ENCODE data around the gene TUBG2. TPM values are rescaled to one million over a fixed set of nuclear protein-coding genes. Genes with fewer than 3 reads are reported as not detected.

Gene TUBG2
- total RNA-seq, 1 experiment from 2014 or later: 26.7 TPM

DNA sequence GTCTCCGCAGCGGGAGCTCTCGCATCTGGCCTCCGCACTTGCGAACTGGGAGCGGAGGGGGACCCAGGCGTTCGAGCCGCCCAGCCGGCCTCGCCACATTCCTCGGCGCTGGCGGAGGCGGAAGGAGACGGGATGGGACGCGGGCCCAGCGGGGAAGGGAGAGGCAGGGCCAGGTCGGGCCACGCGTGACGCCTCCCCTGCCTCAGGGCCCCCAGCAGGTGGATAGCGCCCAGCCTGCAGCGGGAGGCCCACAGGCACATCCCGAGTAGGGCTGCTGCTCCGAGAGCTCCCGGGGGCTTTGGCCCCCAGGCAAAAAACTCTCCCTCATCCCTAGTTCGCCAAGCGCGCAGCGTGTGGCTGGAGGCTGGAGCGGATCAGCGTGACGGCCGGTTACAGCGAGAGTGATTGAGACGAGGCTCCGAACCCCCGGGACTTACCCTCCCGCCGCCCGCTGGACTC is 16.9 kb downstream of the TUBG2 start:
- no peak overlapping the region for H3K27ac Mint-ChIP-seq
- CTCF ChIA-PET: interaction anchor here (0.6 to 6.5 kb wide), 9 partner anchors 17 to 127 kb away, joined by 3 to 122 read pairs (median 5); partner anchors contain the start of genes CNTD1, COA3, PSMC3IP and RETREG3
- TF ChIP-seq ZNF317 (CRISPR knock-in tag; IDR thresholded peaks at IDR 0.05; ENCODE audit: borderline replicate concordance, low read depth) (no peak), SOX15 (CRISPR knock-in tag; IDR thresholded peaks at IDR 0.05) (no peak), FOXK1 (CRISPR knock-in tag; IDR thresholded peaks at IDR 0.05) (0 out of 2 replicates have a peak, but pooled peaks have one; percentile 12), FOXJ3 (CRISPR knock-in tag; IDR thresholded peaks at IDR 0.05; ENCODE audit: borderline replicate concordance) (no peak), NR3C1 (CRISPR knock-in tag; conservative IDR thresholded peaks at IDR 0.05; ENCODE audit: low read depth) (no peak), ZNF263 (CRISPR knock-in tag; IDR thresholded peaks at IDR 0.05; ENCODE audit: low read depth) (peak; percentile 60), NFYB (CRISPR knock-in tag; conservative IDR thresholded peaks at IDR 0.05; ENCODE audit: low read depth) (0 out of 2 replicates have a peak, but pooled peaks have one; percentile 16), TEAD1 (CRISPR knock-in tag; IDR thresholded peaks at IDR 0.05) (peak; percentile 13; the same call in 1 of the 2 replicates), SMAD3 (CRISPR knock-in tag; IDR thresholded peaks at IDR 0.05; ENCODE audit: borderline replicate concordance) (0 out of 2 replicates have a peak, but pooled peaks have one; percentile 47), SMAD4 (CRISPR knock-in tag; IDR thresholded peaks at IDR 0.05) (no peak)
- TF ChIP-seq, protein P1, sequence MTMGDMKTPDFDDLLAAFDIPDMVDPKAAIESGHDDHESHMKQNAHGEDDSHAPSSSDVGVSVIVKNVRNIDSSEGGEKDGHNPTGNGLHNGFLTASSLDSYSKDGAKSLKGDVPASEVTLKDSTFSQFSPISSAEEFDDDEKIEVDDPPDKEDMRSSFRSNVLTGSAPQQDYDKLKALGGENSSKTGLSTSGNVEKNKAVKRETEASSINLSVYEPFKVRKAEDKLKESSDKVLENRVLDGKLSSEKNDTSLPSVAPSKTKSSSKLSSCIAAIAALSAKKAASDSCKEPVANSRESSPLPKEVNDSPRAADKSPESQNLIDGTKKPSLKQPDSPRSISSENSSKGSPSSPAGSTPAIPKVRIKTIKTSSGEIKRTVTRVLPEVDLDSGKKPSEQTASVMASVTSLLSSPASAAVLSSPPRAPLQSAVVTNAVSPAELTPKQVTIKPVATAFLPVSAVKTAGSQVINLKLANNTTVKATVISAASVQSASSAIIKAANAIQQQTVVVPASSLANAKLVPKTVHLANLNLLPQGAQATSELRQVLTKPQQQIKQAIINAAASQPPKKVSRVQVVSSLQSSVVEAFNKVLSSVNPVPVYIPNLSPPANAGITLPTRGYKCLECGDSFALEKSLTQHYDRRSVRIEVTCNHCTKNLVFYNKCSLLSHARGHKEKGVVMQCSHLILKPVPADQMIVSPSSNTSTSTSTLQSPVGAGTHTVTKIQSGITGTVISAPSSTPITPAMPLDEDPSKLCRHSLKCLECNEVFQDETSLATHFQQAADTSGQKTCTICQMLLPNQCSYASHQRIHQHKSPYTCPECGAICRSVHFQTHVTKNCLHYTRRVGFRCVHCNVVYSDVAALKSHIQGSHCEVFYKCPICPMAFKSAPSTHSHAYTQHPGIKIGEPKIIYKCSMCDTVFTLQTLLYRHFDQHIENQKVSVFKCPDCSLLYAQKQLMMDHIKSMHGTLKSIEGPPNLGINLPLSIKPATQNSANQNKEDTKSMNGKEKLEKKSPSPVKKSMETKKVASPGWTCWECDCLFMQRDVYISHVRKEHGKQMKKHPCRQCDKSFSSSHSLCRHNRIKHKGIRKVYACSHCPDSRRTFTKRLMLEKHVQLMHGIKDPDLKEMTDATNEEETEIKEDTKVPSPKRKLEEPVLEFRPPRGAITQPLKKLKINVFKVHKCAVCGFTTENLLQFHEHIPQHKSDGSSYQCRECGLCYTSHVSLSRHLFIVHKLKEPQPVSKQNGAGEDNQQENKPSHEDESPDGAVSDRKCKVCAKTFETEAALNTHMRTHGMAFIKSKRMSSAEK (CRISPR knock-in tag; IDR thresholded peaks at IDR 0.05; ENCODE audit: borderline replicate concordance): no peak
- TF ChIP-seq, protein P2, sequence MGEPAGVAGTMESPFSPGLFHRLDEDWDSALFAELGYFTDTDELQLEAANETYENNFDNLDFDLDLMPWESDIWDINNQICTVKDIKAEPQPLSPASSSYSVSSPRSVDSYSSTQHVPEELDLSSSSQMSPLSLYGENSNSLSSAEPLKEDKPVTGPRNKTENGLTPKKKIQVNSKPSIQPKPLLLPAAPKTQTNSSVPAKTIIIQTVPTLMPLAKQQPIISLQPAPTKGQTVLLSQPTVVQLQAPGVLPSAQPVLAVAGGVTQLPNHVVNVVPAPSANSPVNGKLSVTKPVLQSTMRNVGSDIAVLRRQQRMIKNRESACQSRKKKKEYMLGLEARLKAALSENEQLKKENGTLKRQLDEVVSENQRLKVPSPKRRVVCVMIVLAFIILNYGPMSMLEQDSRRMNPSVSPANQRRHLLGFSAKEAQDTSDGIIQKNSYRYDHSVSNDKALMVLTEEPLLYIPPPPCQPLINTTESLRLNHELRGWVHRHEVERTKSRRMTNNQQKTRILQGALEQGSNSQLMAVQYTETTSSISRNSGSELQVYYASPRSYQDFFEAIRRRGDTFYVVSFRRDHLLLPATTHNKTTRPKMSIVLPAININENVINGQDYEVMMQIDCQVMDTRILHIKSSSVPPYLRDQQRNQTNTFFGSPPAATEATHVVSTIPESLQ (CRISPR knock-in tag; IDR thresholded peaks at IDR 0.05): no peak
- TF ChIP-seq, protein P3, sequence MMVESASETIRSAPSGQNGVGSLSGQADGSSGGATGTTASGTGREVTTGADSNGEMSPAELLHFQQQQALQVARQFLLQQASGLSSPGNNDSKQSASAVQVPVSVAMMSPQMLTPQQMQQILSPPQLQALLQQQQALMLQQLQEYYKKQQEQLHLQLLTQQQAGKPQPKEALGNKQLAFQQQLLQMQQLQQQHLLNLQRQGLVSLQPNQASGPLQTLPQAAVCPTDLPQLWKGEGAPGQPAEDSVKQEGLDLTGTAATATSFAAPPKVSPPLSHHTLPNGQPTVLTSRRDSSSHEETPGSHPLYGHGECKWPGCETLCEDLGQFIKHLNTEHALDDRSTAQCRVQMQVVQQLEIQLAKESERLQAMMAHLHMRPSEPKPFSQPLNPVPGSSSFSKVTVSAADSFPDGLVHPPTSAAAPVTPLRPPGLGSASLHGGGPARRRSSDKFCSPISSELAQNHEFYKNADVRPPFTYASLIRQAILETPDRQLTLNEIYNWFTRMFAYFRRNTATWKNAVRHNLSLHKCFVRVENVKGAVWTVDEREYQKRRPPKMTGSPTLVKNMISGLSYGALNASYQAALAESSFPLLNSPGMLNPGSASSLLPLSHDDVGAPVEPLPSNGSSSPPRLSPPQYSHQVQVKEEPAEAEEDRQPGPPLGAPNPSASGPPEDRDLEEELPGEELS (CRISPR knock-in tag; IDR thresholded peaks at IDR 0.05): 0 out of 2 replicates have a peak, but pooled peaks have one; percentile 30
- TF ChIP-seq, protein P4, sequence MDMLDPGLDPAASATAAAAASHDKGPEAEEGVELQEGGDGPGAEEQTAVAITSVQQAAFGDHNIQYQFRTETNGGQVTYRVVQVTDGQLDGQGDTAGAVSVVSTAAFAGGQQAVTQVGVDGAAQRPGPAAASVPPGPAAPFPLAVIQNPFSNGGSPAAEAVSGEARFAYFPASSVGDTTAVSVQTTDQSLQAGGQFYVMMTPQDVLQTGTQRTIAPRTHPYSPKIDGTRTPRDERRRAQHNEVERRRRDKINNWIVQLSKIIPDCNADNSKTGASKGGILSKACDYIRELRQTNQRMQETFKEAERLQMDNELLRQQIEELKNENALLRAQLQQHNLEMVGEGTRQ (CRISPR knock-in tag; IDR thresholded peaks at IDR 0.05): no peak
- TF ChIP-seq, protein P5, sequence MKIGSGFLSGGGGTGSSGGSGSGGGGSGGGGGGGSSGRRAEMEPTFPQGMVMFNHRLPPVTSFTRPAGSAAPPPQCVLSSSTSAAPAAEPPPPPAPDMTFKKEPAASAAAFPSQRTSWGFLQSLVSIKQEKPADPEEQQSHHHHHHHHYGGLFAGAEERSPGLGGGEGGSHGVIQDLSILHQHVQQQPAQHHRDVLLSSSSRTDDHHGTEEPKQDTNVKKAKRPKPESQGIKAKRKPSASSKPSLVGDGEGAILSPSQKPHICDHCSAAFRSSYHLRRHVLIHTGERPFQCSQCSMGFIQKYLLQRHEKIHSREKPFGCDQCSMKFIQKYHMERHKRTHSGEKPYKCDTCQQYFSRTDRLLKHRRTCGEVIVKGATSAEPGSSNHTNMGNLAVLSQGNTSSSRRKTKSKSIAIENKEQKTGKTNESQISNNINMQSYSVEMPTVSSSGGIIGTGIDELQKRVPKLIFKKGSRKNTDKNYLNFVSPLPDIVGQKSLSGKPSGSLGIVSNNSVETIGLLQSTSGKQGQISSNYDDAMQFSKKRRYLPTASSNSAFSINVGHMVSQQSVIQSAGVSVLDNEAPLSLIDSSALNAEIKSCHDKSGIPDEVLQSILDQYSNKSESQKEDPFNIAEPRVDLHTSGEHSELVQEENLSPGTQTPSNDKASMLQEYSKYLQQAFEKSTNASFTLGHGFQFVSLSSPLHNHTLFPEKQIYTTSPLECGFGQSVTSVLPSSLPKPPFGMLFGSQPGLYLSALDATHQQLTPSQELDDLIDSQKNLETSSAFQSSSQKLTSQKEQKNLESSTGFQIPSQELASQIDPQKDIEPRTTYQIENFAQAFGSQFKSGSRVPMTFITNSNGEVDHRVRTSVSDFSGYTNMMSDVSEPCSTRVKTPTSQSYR (CRISPR knock-in tag; IDR thresholded peaks at IDR 0.05): 0 out of 2 replicates have a peak, but pooled peaks have one; percentile 34
- POLR2A ChIA-PET: interaction anchor here (0.6 to 2.3 kb wide), 5 partner anchors 17 to 160 kb away, joined by 4 to 8 read pairs (median 5); partner anchors contain the start of genes PSMC3IP, RETREG3, TUBG1 and TUBG2
- no peaks in the 10 kb centered on the region for H3K9me3 Mint-ChIP-seq
- no peak for ATAC-seq
- peaks cover 5% of the 10 kb centered on the region for H3K27me3 Mint-ChIP-seq (ENCODE audit: low read depth)
- H3K4me3 Mint-ChIP-seq: peak overlapping the region; percentile 79
- peaks cover 39% of the 10 kb centered on the region for H3K4me1 Mint-ChIP-seq
- peaks cover 3% of the 10 kb centered on the region; the same call in 1 of the 2 replicates for H3K36me3 Mint-ChIP-seq
- DNase-seq (ENCODE audit: low spot score): peak; percentile 49

Measured in WTC11 (cell line).